GM18507 (cell line): ENCODE results near the gene NCBP2L.

Experiments
- DNase-seq: peaks from one replicate; pipeline ENCODE4 v3.0.0; 2011; ENCODE audit warnings: low read depth; ENCODE audit not compliant: insufficient read length; ENCODE audit errors: extremely low spot score
- FAIRE-seq: peaks from 2 replicates; lab custom pipeline; 2011; peaks lifted over from hg19 to GRCh38; lab: Jason Lieb, UNC

Gene NCBP2L

GRCh38 chrX:107777536-107777832 lies at the start of gene NCBP2L:
TSS of gene NCBP2L (plus strand) at chrX:107777733. CDS start at chrX:107794221, 16,488 bp downstream.
- FAIRE-seq (no peak), DNase-seq (no peak)

- FAIRE-seq: no peak
- no peak for DNase-seq
Measured at GRCh38 chrX:107728371-107729099, 49.0 kb upstream of the NCBP2L start.

- no peak for DNase-seq
Measured at GRCh38 chrX:107729558-107730297, 47.8 kb upstream of the NCBP2L start.

GRCh38 chrX:107730298-107730655 lies 47.3 kb upstream of the NCBP2L start:
- DNase-seq (no peak), FAIRE-seq (no peak)

More at GRCh38 chrX:107729558-107730297, 47.8 kb upstream of the NCBP2L start:
- peak; percentile 68 for FAIRE-seq

- FAIRE-seq (no peak), DNase-seq (no peak)
Measured at GRCh38 chrX:107730991-107731766, 46.4 kb upstream of the NCBP2L start.

GRCh38 chrX:107731831-107732502 lies 45.6 kb upstream of the NCBP2L start:
- DNase-seq (no peak), FAIRE-seq (no peak)

- DNase-seq: no peak
- no peak for FAIRE-seq
Measured at GRCh38 chrX:107733686-107734085, 43.8 kb upstream of the NCBP2L start.

GRCh38 chrX:107734646-107735045 lies 42.9 kb upstream of the NCBP2L start:
- DNase-seq (no peak), FAIRE-seq (no peak)

GRCh38 chrX:107736781-107737531 lies 40.6 kb upstream of the NCBP2L start:
- no peak for FAIRE-seq
- DNase-seq: no peak

GRCh38 chrX:107738272-107738671 lies 39.3 kb upstream of the NCBP2L start:
- no peak for FAIRE-seq
- no peak for DNase-seq

GRCh38 chrX:107738768-107739167 lies 38.8 kb upstream of the NCBP2L start:
- DNase-seq (no peak), FAIRE-seq (no peak)

- no peak for DNase-seq
- no peak for FAIRE-seq
Measured at GRCh38 chrX:107739541-107739940, 38.0 kb upstream of the NCBP2L start.

GRCh38 chrX:107741404-107741790 lies 36.1 kb upstream of the NCBP2L start:
- no peak for DNase-seq
- no peak for FAIRE-seq

GRCh38 chrX:107742700-107743191 lies 34.8 kb upstream of the NCBP2L start:
- DNase-seq (no peak), FAIRE-seq (no peak)

- FAIRE-seq: no peak
Measured at GRCh38 chrX:107743995-107744394, 33.5 kb upstream of the NCBP2L start.

GRCh38 chrX:107744868-107745267 lies 32.7 kb upstream of the NCBP2L start:
- FAIRE-seq (no peak), DNase-seq (no peak)

More at GRCh38 chrX:107743995-107744394, 33.5 kb upstream of the NCBP2L start:
- no peak for DNase-seq

GRCh38 chrX:107747596-107748161 lies 29.9 kb upstream of the NCBP2L start:
- FAIRE-seq (no peak), DNase-seq (no peak)

GRCh38 chrX:107748506-107748905 lies 29.0 kb upstream of the NCBP2L start:
- DNase-seq: no peak
- no peak for FAIRE-seq

- FAIRE-seq: no peak
Measured at GRCh38 chrX:107750263-107750662, 27.3 kb upstream of the NCBP2L start.

More at GRCh38 chrX:107750263-107750662, 27.3 kb upstream of the NCBP2L start:
- DNase-seq: no peak
